HEK293 (cell line): ENCODE data around the gene STK39.
"Not testable (repeated sequence)": the region's sequence is repeated elsewhere in the genome, so short reads cannot be mapped to it uniquely, and the experiment has no call there.

Experiments used
- CTCF ChIA-PET: fragments of 350-600 bp; formaldehyde crosslinking; extraction: SDS; loops from one replicate; lab custom pipeline; 2021; ENCODE audit warnings: antibody characterized with exemption; lab: Yijun Ruan, JAX
- POLR2A ChIA-PET: fragments of 300-600 bp; formaldehyde crosslinking; extraction: SDS; loops from one replicate; lab custom pipeline; 2020; ENCODE audit warnings: antibody characterized with exemption, inconsistent platforms; lab: Yijun Ruan, JAX
- H3K27ac ChIP-seq: fragments of 200-500 bp; sonication (Bioruptor generic); 2 replicates; pipeline ENCODE4 v1.5.1; 2014; ENCODE audit warnings: low read depth, low read length, control low read depth, inconsistent platforms; ENCODE audit errors: extremely low read depth
- H3K36me3 ChIP-seq, 2 experiments: fragments of 200-500 bp in 1 of 2; sonication (Bioruptor generic) in 1 of 2; 1 replicate in 1 of 2; 2 replicates in 1 of 2; pipeline ENCODE4 v1.5.1; 2014 to 2017; ENCODE audit warnings: inconsistent platforms in 2 of 2, low read length in 2 of 2; ENCODE audit not compliant: control insufficient read depth in 2 of 2, insufficient read depth in 1 of 2
- H3K4me1 ChIP-seq: fragments of 200-500 bp; sonication (Bioruptor generic); 2 replicates; pipeline ENCODE4 v1.5.1; 2014; ENCODE audit warnings: mild to moderate bottlenecking, low read length, inconsistent platforms; ENCODE audit not compliant: control insufficient read depth, insufficient read depth
- H3K4me3 ChIP-seq: 2 replicates; pipeline ENCODE4 v1.5.1; 2011; ENCODE audit warnings: low read depth, mild to moderate bottlenecking, control low read depth, low read length, moderate library complexity
- H3K9me3 ChIP-seq: fragments of 200-500 bp; sonication (Bioruptor generic); 2 replicates; pipeline ENCODE4 v1.5.1; 2014; ENCODE audit warnings: low read depth, low read length, inconsistent platforms; ENCODE audit not compliant: control insufficient read depth, insufficient read depth
- GLIS2 ChIP-seq: fragments of 450-650 bp; formaldehyde crosslinking; IDR thresholded peaks from 2 replicates; pipeline ENCODE4 v1.5.1; 2016; ENCODE audit warnings: missing biosample characterization, missing genetic modification characterization
- KLF1 ChIP-seq: fragments of 450-650 bp; formaldehyde crosslinking; IDR thresholded peaks from 2 replicates; pipeline ENCODE4 v1.5.1; 2016; ENCODE audit warnings: missing biosample characterization, missing genetic modification characterization
- ZBTB8A ChIP-seq: fragments of 450-650 bp; formaldehyde crosslinking; IDR thresholded peaks from 2 replicates; pipeline ENCODE4 v1.5.1; 2016; ENCODE audit warnings: missing biosample characterization, missing genetic modification characterization
- ZNF184 ChIP-seq: fragments of 450-650 bp; IDR thresholded peaks from 2 replicates; pipeline ENCODE4 v1.5.1; 2018; ENCODE audit warnings: missing biosample characterization, mild to moderate bottlenecking, missing genetic modification characterization
- ZNF239 ChIP-seq: fragments of 450-650 bp; formaldehyde crosslinking; IDR thresholded peaks from 2 replicates; pipeline ENCODE4 v1.5.1; 2016; ENCODE audit warnings: missing biosample characterization, missing genetic modification characterization
- ZNF48 ChIP-seq: fragments of 450-650 bp; formaldehyde crosslinking; IDR thresholded peaks from 2 replicates; pipeline ENCODE4 v1.5.1; 2016; ENCODE audit warnings: missing biosample characterization, missing genetic modification characterization
- ZNF560 ChIP-seq: fragments of 450-650 bp; formaldehyde crosslinking; IDR thresholded peaks from 2 replicates; pipeline ENCODE4 v1.5.1; 2017; ENCODE audit warnings: missing biosample characterization, missing genetic modification characterization, borderline replicate concordance
- ZNF670 ChIP-seq: fragments of 450-650 bp; formaldehyde crosslinking; IDR thresholded peaks from 2 replicates; pipeline ENCODE4 v1.5.1; 2016; ENCODE audit warnings: missing biosample characterization, missing genetic modification characterization, low read depth
- ZNF677 ChIP-seq: fragments of 450-650 bp; IDR thresholded peaks from 2 replicates; pipeline ENCODE4 v1.5.0; 2018; ENCODE audit warnings: missing biosample characterization, mild to moderate bottlenecking, missing genetic modification characterization, moderate library complexity
- ZNF791 ChIP-seq: fragments of 450-650 bp; formaldehyde crosslinking; IDR thresholded peaks from 2 replicates; pipeline ENCODE4 v1.5.1; 2016; ENCODE audit warnings: missing biosample characterization, missing genetic modification characterization
- ZNF843 ChIP-seq: fragments of 450-650 bp; formaldehyde crosslinking; IDR thresholded peaks from 2 replicates; pipeline ENCODE4 v1.5.1; 2016; ENCODE audit warnings: missing biosample characterization, missing genetic modification characterization
- TF ChIP-seq, protein P1 (sequence below): fragments of 450-650 bp; formaldehyde crosslinking; IDR thresholded peaks from 2 replicates; pipeline ENCODE4 v1.5.1; 2016; ENCODE audit warnings: missing biosample characterization, missing genetic modification characterization
- TF ChIP-seq, protein P2 (sequence below): fragments of 450-650 bp; IDR thresholded peaks from 2 replicates; pipeline ENCODE4 v1.5.1; 2018; ENCODE audit warnings: missing biosample characterization, mild to moderate bottlenecking, missing genetic modification characterization
- TF ChIP-seq, protein P3 (sequence below): fragments of 450-650 bp; formaldehyde crosslinking; IDR thresholded peaks from 2 replicates; pipeline ENCODE4; 2016; ENCODE audit warnings: missing biosample characterization, missing genetic modification characterization
- TF ChIP-seq, protein P4 (sequence below): fragments of 450-650 bp; formaldehyde crosslinking; IDR thresholded peaks from 2 replicates; pipeline ENCODE4 v1.5.1; 2017; ENCODE audit warnings: missing biosample characterization, missing genetic modification characterization
- TF ChIP-seq, protein P5 (sequence below): fragments of 450-650 bp; formaldehyde crosslinking; IDR thresholded peaks from 2 replicates; pipeline ENCODE4 v1.5.1; 2016; ENCODE audit warnings: missing biosample characterization, missing genetic modification characterization, borderline replicate concordance
- TF ChIP-seq, protein P6 (sequence below): fragments of 450-650 bp; formaldehyde crosslinking; IDR thresholded peaks from 2 replicates; pipeline ENCODE4 v1.5.1; 2016; ENCODE audit warnings: missing biosample characterization, missing genetic modification characterization, borderline replicate concordance

Gene STK39

DNA sequence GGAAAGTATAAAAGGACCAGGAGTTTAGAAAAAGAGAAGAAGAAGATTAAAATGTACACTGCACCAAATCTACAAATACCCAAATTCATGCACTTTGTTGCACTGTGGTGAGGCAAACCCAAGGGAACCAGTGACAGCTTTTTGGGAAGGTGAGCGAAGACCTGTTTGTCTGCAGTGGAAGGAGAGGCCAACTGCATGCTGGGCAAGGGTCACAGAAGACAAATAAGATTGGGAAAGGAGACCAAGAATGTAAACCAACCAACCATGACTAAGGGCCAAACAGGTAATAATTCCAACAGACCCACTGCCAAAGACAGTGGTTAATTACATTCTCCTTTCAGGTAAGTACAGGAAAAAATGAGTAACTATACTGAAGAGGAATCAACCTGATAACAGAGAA lies 202.8 kb downstream of the STK39 start:
- CTCF ChIA-PET, result no interaction called here
- no peaks in the 10 kb centered on the region for H3K4me1 ChIP-seq
- H3K27ac ChIP-seq, result no peak overlapping the region
- TF ChIP-seq ZNF48 (tag by site-specific recombination) (no peak), ZNF670 (no peak), ZBTB8A (no peak)
- TF ChIP-seq, protein P1, sequence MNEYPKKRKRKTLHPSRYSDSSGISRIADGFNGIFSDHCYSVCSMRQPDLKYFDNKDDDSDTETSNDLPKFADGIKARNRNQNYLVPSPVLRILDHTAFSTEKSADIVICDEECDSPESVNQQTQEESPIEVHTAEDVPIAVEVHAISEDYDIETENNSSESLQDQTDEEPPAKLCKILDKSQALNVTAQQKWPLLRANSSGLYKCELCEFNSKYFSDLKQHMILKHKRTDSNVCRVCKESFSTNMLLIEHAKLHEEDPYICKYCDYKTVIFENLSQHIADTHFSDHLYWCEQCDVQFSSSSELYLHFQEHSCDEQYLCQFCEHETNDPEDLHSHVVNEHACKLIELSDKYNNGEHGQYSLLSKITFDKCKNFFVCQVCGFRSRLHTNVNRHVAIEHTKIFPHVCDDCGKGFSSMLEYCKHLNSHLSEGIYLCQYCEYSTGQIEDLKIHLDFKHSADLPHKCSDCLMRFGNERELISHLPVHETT, result no peak
- POLR2A ChIA-PET, result no interaction called here
- no peaks in the 10 kb centered on the region for H3K36me3 ChIP-seq
- no peak overlapping the region for H3K4me3 ChIP-seq
- no peaks in the 10 kb centered on the region for H3K9me3 ChIP-seq

DNA sequence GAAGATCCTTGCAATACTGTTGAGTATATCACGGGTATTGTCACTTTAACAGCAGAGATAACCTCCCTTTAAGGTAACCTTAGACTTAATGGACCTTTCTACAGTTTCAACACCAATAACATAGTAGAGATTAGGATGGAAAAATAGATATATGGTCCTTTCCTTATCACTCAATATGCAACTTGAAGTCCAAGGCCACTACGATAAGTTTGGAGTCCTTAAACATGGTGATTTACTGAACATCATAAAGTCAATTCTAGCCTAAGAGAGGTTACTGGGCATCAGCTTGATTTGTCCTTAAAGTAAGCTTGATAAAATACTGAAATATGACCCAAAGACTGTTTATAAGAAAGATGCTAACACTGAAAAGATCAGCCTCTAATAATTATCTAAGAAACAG lies 203.2 kb downstream of the STK39 start:
- no peaks in the 10 kb centered on the region for H3K9me3 ChIP-seq
- H3K4me3 ChIP-seq, result no peak overlapping the region
- TF ChIP-seq ZNF843 (tag by site-specific recombination) (no peak), ZNF560 (no peak), ZNF677 (tag by site-specific recombination) (no peak), ZNF184 (tag by site-specific recombination) (no peak), ZNF791 (no peak), ZNF239 (tag by site-specific recombination) (no peak), ZNF670 (no peak), KLF1 (tag by site-specific recombination) (no peak), GLIS2 (tag by site-specific recombination) (no peak)
- TF ChIP-seq, protein P2, sequence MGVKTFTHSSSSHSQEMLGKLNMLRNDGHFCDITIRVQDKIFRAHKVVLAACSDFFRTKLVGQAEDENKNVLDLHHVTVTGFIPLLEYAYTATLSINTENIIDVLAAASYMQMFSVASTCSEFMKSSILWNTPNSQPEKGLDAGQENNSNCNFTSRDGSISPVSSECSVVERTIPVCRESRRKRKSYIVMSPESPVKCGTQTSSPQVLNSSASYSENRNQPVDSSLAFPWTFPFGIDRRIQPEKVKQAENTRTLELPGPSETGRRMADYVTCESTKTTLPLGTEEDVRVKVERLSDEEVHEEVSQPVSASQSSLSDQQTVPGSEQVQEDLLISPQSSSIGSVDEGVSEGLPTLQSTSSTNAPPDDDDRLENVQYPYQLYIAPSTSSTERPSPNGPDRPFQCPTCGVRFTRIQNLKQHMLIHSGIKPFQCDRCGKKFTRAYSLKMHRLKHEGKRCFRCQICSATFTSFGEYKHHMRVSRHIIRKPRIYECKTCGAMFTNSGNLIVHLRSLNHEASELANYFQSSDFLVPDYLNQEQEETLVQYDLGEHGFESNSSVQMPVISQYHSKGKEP (tag by site-specific recombination), result no peak
- TF ChIP-seq, protein P3, sequence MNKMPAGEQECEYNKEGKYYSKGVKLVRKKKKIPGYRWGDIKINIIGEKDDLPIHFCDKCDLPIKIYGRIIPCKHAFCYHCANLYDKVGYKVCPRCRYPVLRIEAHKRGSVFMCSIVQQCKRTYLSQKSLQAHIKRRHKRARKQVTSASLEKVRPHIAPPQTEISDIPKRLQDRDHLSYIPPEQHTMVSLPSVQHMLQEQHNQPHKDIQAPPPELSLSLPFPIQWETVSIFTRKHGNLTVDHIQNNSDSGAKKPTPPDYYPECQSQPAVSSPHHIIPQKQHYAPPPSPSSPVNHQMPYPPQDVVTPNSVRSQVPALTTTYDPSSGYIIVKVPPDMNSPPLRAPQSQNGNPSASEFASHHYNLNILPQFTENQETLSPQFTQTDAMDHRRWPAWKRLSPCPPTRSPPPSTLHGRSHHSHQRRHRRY (tag by site-specific recombination), result no peak
- TF ChIP-seq, protein P4, sequence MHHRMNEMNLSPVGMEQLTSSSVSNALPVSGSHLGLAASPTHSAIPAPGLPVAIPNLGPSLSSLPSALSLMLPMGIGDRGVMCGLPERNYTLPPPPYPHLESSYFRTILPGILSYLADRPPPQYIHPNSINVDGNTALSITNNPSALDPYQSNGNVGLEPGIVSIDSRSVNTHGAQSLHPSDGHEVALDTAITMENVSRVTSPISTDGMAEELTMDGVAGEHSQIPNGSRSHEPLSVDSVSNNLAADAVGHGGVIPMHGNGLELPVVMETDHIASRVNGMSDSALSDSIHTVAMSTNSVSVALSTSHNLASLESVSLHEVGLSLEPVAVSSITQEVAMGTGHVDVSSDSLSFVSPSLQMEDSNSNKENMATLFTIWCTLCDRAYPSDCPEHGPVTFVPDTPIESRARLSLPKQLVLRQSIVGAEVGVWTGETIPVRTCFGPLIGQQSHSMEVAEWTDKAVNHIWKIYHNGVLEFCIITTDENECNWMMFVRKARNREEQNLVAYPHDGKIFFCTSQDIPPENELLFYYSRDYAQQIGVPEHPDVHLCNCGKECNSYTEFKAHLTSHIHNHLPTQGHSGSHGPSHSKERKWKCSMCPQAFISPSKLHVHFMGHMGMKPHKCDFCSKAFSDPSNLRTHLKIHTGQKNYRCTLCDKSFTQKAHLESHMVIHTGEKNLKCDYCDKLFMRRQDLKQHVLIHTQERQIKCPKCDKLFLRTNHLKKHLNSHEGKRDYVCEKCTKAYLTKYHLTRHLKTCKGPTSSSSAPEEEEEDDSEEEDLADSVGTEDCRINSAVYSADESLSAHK (tag by site-specific recombination), result no peak
- TF ChIP-seq, protein P5, sequence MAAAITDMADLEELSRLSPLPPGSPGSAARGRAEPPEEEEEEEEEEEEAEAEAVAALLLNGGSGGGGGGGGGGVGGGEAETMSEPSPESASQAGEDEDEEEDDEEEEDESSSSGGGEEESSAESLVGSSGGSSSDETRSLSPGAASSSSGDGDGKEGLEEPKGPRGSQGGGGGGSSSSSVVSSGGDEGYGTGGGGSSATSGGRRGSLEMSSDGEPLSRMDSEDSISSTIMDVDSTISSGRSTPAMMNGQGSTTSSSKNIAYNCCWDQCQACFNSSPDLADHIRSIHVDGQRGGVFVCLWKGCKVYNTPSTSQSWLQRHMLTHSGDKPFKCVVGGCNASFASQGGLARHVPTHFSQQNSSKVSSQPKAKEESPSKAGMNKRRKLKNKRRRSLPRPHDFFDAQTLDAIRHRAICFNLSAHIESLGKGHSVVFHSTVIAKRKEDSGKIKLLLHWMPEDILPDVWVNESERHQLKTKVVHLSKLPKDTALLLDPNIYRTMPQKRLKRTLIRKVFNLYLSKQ (tag by site-specific recombination), result no peak
- TF ChIP-seq, protein P6, sequence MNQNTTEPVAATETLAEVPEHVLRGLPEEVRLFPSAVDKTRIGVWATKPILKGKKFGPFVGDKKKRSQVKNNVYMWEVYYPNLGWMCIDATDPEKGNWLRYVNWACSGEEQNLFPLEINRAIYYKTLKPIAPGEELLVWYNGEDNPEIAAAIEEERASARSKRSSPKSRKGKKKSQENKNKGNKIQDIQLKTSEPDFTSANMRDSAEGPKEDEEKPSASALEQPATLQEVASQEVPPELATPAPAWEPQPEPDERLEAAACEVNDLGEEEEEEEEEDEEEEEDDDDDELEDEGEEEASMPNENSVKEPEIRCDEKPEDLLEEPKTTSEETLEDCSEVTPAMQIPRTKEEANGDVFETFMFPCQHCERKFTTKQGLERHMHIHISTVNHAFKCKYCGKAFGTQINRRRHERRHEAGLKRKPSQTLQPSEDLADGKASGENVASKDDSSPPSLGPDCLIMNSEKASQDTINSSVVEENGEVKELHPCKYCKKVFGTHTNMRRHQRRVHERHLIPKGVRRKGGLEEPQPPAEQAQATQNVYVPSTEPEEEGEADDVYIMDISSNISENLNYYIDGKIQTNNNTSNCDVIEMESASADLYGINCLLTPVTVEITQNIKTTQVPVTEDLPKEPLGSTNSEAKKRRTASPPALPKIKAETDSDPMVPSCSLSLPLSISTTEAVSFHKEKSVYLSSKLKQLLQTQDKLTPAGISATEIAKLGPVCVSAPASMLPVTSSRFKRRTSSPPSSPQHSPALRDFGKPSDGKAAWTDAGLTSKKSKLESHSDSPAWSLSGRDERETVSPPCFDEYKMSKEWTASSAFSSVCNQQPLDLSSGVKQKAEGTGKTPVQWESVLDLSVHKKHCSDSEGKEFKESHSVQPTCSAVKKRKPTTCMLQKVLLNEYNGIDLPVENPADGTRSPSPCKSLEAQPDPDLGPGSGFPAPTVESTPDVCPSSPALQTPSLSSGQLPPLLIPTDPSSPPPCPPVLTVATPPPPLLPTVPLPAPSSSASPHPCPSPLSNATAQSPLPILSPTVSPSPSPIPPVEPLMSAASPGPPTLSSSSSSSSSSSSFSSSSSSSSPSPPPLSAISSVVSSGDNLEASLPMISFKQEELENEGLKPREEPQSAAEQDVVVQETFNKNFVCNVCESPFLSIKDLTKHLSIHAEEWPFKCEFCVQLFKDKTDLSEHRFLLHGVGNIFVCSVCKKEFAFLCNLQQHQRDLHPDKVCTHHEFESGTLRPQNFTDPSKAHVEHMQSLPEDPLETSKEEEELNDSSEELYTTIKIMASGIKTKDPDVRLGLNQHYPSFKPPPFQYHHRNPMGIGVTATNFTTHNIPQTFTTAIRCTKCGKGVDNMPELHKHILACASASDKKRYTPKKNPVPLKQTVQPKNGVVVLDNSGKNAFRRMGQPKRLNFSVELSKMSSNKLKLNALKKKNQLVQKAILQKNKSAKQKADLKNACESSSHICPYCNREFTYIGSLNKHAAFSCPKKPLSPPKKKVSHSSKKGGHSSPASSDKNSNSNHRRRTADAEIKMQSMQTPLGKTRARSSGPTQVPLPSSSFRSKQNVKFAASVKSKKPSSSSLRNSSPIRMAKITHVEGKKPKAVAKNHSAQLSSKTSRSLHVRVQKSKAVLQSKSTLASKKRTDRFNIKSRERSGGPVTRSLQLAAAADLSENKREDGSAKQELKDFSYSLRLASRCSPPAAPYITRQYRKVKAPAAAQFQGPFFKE (tag by site-specific recombination), result no peak
- TF ChIP-seq, all 188 proteins: peak for 0
- Histone ChIP-seq H3K36me3 (no peaks in the 10 kb centered on the region), H3K4me1 (no peaks in the 10 kb centered on the region), H3K27ac (no peak overlapping the region)
- ChIA-PET POLR2A (no interaction called here), CTCF (interaction anchor here (0.9 kb wide), 1 partner anchor 9 kb away, joined by 3 read pairs; no protein-coding TSS in a partner anchor)

DNA sequence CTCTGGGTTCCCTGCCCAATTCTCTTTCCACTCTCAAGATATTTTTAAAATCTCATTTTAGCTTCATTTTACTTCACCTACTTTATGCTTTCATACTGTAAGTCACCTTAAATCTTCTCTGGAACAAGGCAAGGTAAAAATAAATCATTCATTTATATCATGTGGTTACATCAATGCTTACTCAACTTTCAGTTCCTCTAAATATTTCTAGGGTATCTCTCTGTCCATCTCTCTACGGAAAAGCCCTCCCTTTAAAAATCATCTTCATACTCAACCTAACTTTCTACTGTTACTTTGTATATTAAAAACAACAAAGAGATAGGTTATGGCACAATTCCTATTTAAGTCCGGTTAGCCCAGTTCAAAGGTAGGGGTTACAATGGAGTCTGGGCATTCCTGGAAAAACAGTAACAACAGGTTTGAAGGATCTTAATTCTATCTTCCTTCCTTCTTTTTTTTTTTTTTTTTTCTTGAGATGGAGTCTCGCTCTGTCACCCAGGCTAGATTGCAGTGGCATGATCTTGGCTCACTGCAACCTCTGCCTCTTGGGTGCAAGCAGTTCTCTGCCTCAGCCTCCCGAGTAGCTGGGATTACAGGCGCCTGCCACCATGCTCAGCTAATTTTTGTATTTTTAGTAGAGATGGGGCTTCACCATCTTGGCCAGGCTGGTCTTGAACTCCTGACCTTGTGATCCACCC lies 205.1 kb downstream of the STK39 start:
- H3K27ac ChIP-seq, POLR2A ChIA-PET, H3K9me3 ChIP-seq, H3K36me3 ChIP-seq, H3K4me1 ChIP-seq, H3K4me3 ChIP-seq: not testable (repeated sequence)
- CTCF ChIA-PET, result interaction anchor here (0.6 kb wide), 1 partner anchor 700 kb away, joined by 4 read pairs; no protein-coding TSS in a partner anchor
